GM19463 (cell line): ENCODE results near the gene IL7R.
A peak's percentile ranks its signal among the peaks of the same experiment; 100 is the strongest.
"Not testable (repeated sequence)": the region's sequence is repeated elsewhere in the genome, so short reads cannot be mapped to it uniquely, and the experiment has no call there.

Source experiments
- ATAC-seq: cut with Tn5 transposase; IDR thresholded peaks from one replicate; pipeline ENCODE4 v1.9.1; 2021; ENCODE audit warnings: mild to moderate bottlenecking, moderate library complexity; ENCODE audit not compliant: unreplicated experiment

Gene IL7R

DNA sequence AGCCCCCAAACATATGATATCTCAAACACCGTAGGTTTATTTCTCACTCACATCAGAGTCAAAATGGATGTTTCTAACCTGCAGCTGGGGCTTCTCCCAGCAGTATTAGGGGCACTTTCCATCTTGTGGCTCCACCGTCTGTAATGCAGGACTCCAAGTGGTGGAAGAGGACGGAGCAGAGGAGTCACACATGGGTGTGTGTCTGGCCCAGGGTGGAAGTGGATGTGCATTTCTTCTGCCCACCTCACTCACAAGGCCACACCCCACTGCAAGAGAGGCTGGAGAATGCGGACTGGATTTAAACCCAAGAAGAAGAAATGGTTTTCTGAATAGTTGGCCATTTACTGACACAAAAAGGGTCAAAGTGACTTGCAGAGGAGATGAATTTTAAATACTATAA lies 13.9 kb downstream of the IL7R start:
- ATAC-seq = no peak

DNA sequence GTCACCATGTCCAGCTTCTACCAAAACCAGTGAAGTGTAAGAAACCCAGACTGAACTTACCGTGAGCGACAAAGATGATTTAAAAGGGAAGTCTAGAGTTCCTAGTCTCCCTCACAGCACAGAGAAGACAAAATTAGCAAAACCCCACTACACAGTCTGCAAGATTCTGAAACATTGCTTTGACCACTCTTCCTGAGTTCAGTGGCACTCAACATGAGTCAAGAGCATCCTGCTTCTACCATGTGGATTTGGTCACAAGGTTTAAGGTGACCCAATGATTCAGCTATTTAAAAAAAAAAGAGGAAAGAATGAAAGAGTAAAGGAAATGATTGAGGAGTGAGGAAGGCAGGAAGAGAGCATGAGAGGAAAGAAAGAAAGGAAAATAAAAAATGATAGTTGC lies 19.8 kb downstream of the IL7R start:
- ATAC-seq = no peak

- no peak for ATAC-seq
Observed at GRCh38 chr5:35876922-35877321, 20.2 kb downstream of the IL7R start.

DNA sequence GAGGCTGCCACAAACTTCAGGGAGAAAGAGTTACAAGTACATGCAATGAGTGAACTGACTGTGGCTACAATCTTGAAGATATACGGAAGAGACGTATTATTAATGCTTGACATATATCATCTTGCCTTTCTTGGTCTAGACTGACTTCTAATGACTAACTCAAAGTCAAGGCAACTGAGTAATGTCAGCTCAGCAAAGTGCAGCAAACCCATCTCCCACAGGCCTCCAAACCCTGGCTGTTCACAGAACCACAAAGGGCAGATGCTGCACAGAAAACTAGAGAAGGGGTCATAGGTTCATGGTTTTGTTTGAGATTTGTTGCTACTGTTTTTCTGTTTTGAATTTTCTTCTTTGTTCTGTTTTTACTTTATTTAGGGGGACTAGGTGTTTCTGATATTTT lies 21.0 kb downstream of the IL7R start:
- ATAC-seq = no peak

- ATAC-seq = no peak
Observed at GRCh38 chr5:35878079-35878478, 21.4 kb downstream of the IL7R start.

- ATAC-seq = no peak
Observed at GRCh38 chr5:35879096-35879495, 22.4 kb downstream of the IL7R start.

DNA sequence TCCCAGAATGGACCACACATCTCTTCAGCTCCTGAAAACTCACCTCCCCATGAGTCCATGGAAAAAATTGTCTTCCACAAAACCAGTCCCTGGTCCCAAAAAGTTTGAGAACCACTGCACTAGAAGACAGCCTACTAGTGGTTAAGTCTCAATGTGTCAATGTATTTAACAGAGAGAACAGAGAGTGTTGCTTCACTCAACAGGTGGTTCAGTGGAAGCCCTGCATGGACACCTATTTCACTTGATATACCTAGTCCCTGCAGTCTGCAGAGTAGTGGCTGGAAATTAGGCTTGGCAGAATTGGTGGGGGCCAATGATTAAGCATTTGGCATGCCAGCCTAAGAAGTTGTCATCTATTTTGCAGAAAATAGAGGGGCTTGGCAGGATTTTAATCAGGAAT lies 23.0 kb downstream of the IL7R start:
- ATAC-seq = no peak

GRCh38 chr5:35880156-35880555 lies 23.5 kb downstream of the IL7R start:
- ATAC-seq = no peak

GRCh38 chr5:35881758-35882157 lies 25.1 kb downstream of the IL7R start:
- ATAC-seq = no peak

- ATAC-seq = peak; percentile 85
Observed at GRCh38 chr5:35884191-35884769, 27.6 kb downstream of the IL7R start.

DNA sequence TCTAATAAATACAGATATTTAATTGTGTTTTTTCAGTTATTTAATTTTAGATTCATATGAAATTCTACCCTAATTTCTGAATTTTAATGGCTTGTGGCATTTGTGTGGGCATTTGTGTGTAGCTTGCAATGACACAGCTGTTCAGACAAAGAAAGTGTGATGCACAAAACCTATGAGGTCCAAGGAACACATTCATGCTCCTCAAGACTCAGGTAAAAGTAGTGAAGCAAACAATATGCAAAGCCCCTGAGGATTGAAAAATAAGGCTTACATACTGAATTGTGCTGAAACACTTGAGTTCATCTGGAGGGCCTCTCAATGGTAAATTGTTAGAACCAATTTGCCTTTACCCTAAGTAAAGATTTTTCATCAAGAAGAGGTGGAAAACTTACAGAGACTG lies 28.1 kb downstream of the IL7R start:
- no peak for ATAC-seq

- ATAC-seq = no peak
Observed at GRCh38 chr5:35886381-35886780, 29.7 kb downstream of the IL7R start.

- no peak for ATAC-seq
Observed at GRCh38 chr5:35887321-35888100, 30.8 kb downstream of the IL7R start.

GRCh38 chr5:35890021-35891020 lies 33.6 kb downstream of the IL7R start:
- ATAC-seq = no peak

DNA sequence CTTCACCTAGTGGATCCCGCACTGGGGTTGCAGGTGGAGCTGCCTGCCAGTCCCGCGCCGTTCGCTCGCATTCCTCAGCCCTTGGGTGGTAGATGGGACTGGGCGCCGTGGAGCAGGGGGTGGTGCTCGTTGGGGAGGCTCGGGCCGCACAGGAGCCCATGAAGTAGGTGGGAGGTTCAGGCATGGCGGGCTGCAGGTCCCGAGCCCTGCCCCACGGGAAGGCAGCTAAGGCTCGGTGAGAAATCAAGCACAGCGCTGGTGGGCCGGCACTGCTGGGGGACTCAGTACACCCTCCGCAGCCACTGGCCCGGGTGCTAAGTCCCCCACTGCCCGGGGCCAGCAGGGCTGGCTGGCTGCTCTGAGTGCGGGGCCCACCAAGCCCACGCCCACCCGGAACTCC lies 36.1 kb downstream of the IL7R start:
- ATAC-seq = not testable (repeated sequence)

- no peak for ATAC-seq
Observed at GRCh38 chr5:35894131-35894530, 37.4 kb downstream of the IL7R start.

GRCh38 chr5:35898952-35899660 lies 42.4 kb downstream of the IL7R start:
- no peak for ATAC-seq

GRCh38 chr5:35899800-35900199 lies 43.1 kb downstream of the IL7R start:
- ATAC-seq = peak; percentile 32

DNA sequence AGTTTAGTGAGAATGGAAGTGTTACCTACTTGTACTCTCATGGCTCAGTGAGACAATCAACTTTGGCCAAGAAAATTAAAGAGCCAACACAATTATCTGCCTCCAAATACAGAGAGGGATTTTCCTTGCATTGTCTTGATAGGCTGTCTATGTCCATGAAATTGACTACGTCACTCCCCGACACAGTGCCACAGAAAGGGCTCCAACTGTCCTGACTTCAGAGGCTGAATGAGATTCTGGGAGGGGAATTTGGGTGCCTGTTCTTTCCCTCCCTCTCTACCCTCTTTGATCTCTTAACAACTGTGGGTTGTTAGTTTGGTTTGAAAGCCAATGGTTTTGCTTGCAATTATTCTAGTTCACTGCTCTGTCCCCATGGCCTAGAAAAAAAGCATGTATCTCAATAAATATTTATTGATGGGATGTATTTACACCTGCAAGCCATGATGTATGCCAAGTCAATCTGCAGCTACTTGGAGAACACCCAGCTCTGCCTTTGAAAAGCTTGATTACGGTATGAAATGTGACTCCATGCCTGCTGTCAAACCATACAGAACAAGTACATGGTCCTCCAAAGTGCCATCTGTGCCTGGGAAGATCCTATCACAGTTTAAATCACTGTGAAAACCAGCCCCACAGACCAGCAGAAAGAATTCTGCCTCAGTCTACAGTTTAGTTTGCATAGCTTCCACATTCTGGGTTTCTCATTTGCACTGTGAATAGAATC lies 44.4 kb downstream of the IL7R start:
- no peak for ATAC-seq

GRCh38 chr5:35902046-35902672 lies 45.5 kb downstream of the IL7R start:
- ATAC-seq = peak; percentile 68
